Measurements from ENCODE around the gene THEMIS.

- TF ChIP-seq POLR2AphosphoS5 (IDR thresholded peaks at IDR 0.05; ENCODE audit: borderline replicate concordance, low read depth, low read length) (no peak), EZH2 (IDR thresholded peaks at IDR 0.05) (no peak), FOXP2 (optimal IDR thresholded peaks at IDR 0.05; ENCODE audit: control extremely low read depth, extremely low read length, insufficient read depth) (no peak)
Measured at GRCh38 chr6:127784468-127784867, 116.4 kb downstream of the THEMIS start.
